GM23338 (cell line): ENCODE measurements around the gene C10orf90.

Experiments used
- CREB1 ChIP-seq: fragments of 250-450 bp; sonication (Bioruptor Pico); IDR thresholded peaks from 2 replicates; pipeline ENCODE4 v1.5.0; 2020; ENCODE audit warnings: low read depth, mild to moderate bottlenecking, moderate library complexity
- EZH2 ChIP-seq: fragments of 200-600 bp; sonication (generic); IDR thresholded peaks from one replicate; pipeline ENCODE4 v1.8.0; 2017; ENCODE audit warnings: antibody characterized with exemption, mild to moderate bottlenecking, low read depth; ENCODE audit not compliant: unreplicated experiment
- EZH2phosphoT487 ChIP-seq: fragments of 200-600 bp; sonication (generic); IDR thresholded peaks from one replicate; pipeline ENCODE4 v1.8.1; 2018; ENCODE audit warnings: antibody characterized with exemption; ENCODE audit not compliant: unreplicated experiment
- JUNB ChIP-seq: IDR thresholded peaks from one replicate; pipeline ENCODE4 v1.6.1; 2016; ENCODE audit warnings: antibody characterized with exemption; ENCODE audit not compliant: unreplicated experiment
- NANOG ChIP-seq: IDR thresholded peaks from 2 replicates; pipeline ENCODE4 v1.6.1; 2016; ENCODE audit warnings: antibody characterized with exemption, borderline replicate concordance
- POLR2AphosphoS5 ChIP-seq: IDR thresholded peaks from 2 replicates; pipeline ENCODE4 v1.6.1; 2016; ENCODE audit warnings: antibody characterized with exemption, low read depth
- ZNF331 ChIP-seq: fragments of 250-450 bp; sonication (Bioruptor Pico); IDR thresholded peaks from 2 replicates; pipeline ENCODE4 v1.5.0; 2020; ENCODE audit warnings: low read depth, mild to moderate bottlenecking, moderate library complexity
- TF ChIP-seq, protein P1 (sequence below), 2 experiments: fragments of 200-600 bp in 1 of 2; sonication (generic) in 1 of 2; conservative IDR thresholded peaks; 2 replicates each; pipeline versions ENCODE4 v1.5.1 to v1.6.1; 2016 to 2017; ENCODE audit warnings: antibody characterized with exemption in 2 of 2, low read depth in 2 of 2, mild to moderate bottlenecking in 2 of 2, moderate library complexity in 1 of 2
- TF ChIP-seq, protein P2 (sequence below): IDR thresholded peaks from 2 replicates; pipeline ENCODE4 v1.6.1; 2016; ENCODE audit warnings: antibody characterized with exemption
- TF ChIP-seq, protein P3 (sequence below): fragments of 250-450 bp; sonication (Bioruptor Pico); IDR thresholded peaks from 2 replicates; pipeline ENCODE4 v1.5.0; 2020; ENCODE audit warnings: mild to moderate bottlenecking, moderate library complexity

DNA sequence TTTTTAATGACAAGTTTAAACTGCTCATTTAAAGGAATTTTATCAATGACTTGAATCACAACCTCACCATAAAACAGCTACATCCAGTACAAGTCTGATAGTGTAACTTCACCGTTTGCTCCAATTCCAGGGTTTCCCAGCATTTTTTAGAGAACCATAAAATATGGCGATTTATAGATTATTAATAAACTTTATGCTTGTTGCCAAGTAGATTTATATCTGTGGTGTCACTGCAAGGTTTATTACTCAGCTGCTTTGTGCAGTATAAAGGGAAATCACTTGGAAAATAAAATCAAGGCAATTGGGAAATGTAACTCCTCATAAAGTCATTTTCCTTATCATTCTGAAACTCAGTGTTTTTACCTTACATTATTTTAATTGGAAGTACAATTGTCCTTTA is 218.2 kb downstream of the C10orf90 start:
- TF ChIP-seq, protein P1, sequence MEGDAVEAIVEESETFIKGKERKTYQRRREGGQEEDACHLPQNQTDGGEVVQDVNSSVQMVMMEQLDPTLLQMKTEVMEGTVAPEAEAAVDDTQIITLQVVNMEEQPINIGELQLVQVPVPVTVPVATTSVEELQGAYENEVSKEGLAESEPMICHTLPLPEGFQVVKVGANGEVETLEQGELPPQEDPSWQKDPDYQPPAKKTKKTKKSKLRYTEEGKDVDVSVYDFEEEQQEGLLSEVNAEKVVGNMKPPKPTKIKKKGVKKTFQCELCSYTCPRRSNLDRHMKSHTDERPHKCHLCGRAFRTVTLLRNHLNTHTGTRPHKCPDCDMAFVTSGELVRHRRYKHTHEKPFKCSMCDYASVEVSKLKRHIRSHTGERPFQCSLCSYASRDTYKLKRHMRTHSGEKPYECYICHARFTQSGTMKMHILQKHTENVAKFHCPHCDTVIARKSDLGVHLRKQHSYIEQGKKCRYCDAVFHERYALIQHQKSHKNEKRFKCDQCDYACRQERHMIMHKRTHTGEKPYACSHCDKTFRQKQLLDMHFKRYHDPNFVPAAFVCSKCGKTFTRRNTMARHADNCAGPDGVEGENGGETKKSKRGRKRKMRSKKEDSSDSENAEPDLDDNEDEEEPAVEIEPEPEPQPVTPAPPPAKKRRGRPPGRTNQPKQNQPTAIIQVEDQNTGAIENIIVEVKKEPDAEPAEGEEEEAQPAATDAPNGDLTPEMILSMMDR (conservative IDR thresholded peaks at IDR 0.05; ENCODE audit: low read depth in 2 of 2): no peak
- TF ChIP-seq, protein P2, sequence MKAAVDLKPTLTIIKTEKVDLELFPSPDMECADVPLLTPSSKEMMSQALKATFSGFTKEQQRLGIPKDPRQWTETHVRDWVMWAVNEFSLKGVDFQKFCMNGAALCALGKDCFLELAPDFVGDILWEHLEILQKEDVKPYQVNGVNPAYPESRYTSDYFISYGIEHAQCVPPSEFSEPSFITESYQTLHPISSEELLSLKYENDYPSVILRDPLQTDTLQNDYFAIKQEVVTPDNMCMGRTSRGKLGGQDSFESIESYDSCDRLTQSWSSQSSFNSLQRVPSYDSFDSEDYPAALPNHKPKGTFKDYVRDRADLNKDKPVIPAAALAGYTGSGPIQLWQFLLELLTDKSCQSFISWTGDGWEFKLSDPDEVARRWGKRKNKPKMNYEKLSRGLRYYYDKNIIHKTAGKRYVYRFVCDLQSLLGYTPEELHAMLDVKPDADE: no peak
- no peak for TF ChIP-seq EZH2phosphoT487
- TF ChIP-seq ZNF331: no peak
- no peak for TF ChIP-seq EZH2
- no peak for TF ChIP-seq POLR2AphosphoS5
- TF ChIP-seq CREB1 (CRISPR knock-in tag): no peak
- TF ChIP-seq JUNB: no peak
- TF ChIP-seq, protein P3, sequence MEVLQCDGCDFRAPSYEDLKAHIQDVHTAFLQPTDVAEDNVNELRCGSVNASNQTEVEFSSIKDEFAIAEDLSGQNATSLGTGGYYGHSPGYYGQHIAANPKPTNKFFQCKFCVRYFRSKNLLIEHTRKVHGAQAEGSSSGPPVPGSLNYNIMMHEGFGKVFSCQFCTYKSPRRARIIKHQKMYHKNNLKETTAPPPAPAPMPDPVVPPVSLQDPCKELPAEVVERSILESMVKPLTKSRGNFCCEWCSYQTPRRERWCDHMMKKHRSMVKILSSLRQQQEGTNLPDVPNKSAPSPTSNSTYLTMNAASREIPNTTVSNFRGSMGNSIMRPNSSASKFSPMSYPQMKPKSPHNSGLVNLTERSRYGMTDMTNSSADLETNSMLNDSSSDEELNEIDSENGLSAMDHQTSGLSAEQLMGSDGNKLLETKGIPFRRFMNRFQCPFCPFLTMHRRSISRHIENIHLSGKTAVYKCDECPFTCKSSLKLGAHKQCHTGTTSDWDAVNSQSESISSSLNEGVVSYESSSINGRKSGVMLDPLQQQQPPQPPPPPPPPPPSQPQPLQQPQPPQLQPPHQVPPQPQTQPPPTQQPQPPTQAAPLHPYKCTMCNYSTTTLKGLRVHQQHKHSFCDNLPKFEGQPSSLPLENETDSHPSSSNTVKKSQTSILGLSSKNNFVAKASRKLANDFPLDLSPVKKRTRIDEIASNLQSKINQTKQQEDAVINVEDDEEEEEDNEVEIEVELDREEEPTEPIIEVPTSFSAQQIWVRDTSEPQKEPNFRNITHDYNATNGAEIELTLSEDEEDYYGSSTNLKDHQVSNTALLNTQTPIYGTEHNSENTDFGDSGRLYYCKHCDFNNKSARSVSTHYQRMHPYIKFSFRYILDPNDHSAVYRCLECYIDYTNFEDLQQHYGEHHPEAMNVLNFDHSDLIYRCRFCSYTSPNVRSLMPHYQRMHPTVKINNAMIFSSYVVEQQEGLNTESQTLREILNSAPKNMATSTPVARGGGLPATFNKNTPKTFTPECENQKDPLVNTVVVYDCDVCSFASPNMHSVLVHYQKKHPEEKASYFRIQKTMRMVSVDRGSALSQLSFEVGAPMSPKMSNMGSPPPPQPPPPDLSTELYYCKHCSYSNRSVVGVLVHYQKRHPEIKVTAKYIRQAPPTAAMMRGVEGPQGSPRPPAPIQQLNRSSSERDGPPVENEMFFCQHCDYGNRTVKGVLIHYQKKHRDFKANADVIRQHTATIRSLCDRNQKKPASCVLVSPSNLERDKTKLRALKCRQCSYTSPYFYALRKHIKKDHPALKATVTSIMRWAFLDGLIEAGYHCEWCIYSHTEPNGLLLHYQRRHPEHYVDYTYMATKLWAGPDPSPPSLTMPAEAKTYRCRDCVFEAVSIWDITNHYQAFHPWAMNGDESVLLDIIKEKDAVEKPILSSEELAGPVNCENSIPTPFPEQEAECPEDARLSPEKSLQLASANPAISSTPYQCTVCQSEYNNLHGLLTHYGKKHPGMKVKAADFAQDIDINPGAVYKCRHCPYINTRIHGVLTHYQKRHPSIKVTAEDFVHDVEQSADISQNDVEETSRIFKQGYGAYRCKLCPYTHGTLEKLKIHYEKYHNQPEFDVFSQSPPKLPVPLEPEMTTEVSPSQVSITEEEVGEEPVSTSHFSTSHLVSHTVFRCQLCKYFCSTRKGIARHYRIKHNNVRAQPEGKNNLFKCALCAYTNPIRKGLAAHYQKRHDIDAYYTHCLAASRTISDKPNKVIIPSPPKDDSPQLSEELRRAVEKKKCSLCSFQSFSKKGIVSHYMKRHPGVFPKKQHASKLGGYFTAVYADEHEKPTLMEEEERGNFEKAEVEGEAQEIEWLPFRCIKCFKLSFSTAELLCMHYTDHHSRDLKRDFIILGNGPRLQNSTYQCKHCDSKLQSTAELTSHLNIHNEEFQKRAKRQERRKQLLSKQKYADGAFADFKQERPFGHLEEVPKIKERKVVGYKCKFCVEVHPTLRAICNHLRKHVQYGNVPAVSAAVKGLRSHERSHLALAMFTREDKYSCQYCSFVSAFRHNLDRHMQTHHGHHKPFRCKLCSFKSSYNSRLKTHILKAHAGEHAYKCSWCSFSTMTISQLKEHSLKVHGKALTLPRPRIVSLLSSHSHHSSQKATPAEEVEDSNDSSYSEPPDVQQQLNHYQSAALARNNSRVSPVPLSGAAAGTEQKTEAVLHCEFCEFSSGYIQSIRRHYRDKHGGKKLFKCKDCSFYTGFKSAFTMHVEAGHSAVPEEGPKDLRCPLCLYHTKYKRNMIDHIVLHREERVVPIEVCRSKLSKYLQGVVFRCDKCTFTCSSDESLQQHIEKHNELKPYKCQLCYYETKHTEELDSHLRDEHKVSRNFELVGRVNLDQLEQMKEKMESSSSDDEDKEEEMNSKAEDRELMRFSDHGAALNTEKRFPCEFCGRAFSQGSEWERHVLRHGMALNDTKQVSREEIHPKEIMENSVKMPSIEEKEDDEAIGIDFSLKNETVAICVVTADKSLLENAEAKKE (CRISPR knock-in tag): no peak
- no peak for TF ChIP-seq NANOG
